ENCODE results near the gene KIFAP3. TPM values are rescaled to one million over a fixed set of nuclear protein-coding genes. Genes with fewer than 3 reads are reported as not detected.
A peak's percentile ranks its signal among the peaks of the same experiment; 100 is the strongest.

Gene KIFAP3
- total RNA-seq, 1 donor from 2014 or later: 30.0 TPM

DNA sequence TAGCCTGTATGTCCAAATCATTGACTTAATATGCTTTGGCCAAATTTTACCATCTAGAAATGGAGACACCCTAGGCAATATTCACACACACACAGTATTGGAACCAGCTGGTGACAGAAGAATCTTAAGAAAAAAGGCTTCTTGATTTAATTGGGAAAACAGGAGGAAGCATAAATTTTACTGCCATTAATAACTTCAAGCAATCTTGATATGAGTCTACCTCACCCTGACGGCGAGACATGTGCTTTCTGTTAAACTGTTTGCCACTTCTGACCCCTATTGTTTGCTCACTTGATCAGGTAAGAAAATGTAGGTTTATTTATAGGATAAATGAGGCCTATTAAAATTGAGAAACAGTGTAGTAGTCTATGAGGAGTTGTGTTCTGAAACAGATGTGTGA, 73.2 kb downstream of the KIFAP3 start:
- no peaks in the 10 kb centered on the region for H3K27me3 ChIP-seq
- H3K4me1 ChIP-seq: peaks cover 29% of the 10 kb centered on the region
- TF ChIP-seq POLR2A (IDR thresholded peaks at IDR 0.05): no peak
- no peak overlapping the region for H3K27ac ChIP-seq
- H3K36me3 ChIP-seq: peaks cover 0 to 6% of the 10 kb centered on the region in 2 donors
- intact Hi-C loops (cut with DNase I): no loop called here
- H3K9me3 ChIP-seq: no peaks in the 10 kb centered on the region
- no peak for DNase-seq (ENCODE audit: extremely low spot score in 2 of 2)
- no peak overlapping the region for H3K4me3 ChIP-seq

DNA sequence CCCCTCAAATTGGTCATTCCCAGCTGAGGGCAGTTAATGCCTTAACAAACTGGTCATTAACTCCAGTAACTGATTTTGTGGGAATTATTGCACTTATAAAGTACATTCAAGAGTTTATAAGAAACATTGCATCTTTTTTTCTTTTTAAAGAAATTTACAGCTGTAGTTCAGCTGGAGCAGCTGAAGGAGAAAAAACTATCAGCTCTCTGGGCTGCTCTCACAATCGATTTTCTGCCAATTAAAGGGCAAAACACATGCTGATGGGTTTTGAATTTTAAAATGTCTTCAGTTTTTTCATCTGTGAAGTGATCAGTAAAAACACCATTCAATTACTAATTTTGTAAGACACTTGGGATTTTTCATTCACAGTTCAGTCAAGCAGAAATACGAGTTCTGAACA, 74.7 kb downstream of the KIFAP3 start:
- peaks cover 29% of the 10 kb centered on the region for H3K4me1 ChIP-seq
- peak overlapping the region; percentile 21 for H3K27ac ChIP-seq
- H3K27me3 ChIP-seq: no peaks in the 10 kb centered on the region
- no peak for DNase-seq (ENCODE audit: extremely low spot score in 2 of 2)
- TF ChIP-seq, protein P1, sequence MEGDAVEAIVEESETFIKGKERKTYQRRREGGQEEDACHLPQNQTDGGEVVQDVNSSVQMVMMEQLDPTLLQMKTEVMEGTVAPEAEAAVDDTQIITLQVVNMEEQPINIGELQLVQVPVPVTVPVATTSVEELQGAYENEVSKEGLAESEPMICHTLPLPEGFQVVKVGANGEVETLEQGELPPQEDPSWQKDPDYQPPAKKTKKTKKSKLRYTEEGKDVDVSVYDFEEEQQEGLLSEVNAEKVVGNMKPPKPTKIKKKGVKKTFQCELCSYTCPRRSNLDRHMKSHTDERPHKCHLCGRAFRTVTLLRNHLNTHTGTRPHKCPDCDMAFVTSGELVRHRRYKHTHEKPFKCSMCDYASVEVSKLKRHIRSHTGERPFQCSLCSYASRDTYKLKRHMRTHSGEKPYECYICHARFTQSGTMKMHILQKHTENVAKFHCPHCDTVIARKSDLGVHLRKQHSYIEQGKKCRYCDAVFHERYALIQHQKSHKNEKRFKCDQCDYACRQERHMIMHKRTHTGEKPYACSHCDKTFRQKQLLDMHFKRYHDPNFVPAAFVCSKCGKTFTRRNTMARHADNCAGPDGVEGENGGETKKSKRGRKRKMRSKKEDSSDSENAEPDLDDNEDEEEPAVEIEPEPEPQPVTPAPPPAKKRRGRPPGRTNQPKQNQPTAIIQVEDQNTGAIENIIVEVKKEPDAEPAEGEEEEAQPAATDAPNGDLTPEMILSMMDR (IDR thresholded peaks at IDR 0.05): no peak
- TF ChIP-seq POLR2A (IDR thresholded peaks at IDR 0.05): no peak
- no peaks in the 10 kb centered on the region for H3K9me3 ChIP-seq
- intact Hi-C loops (cut with DNase I): no loop called here
- H3K4me3 ChIP-seq: no peak overlapping the region
- peaks cover 0 to 6% of the 10 kb centered on the region in 2 donors for H3K36me3 ChIP-seq

DNA sequence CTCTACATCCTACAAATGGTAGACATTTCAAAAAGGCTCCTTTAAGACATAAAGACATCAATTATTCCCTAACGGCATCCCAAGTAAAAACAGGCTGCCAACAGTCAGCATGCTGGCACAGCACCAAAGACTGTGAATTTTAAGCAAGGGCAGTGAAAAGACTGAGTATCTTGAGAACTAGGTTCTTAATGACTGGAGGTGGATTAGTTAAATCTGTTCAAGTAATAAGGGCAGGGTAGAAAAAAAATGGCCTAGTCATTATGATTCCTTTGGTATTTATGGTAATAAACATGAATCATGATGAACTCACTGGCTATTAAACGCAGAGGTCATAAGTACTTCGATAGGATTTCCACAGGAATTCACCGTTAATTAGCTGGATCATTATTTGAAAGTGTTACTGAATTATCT, 75.2 kb downstream of the KIFAP3 start:
- intact Hi-C loops (cut with DNase I): no loop called here
- TF ChIP-seq, protein P1 (IDR thresholded peaks at IDR 0.05): no peak
- peak in 1 of 2 donors; percentile 32 for TF ChIP-seq POLR2AphosphoS5 (IDR thresholded peaks at IDR 0.05; ENCODE audit: insufficient read depth in 1 of 2, low read depth in 1 of 2)
- Histone ChIP-seq H3K4me3 (no peak overlapping the region), H3K4me1 (peaks cover 29% of the 10 kb centered on the region), H3K27ac (peak overlapping the region; percentile 21), H3K27me3 (no peaks in the 10 kb centered on the region), H3K36me3 (peaks cover 0 to 6% of the 10 kb centered on the region in 2 donors), H3K9me3 (no peaks in the 10 kb centered on the region)
- no peak for DNase-seq (ENCODE audit: extremely low spot score in 2 of 2)

DNA sequence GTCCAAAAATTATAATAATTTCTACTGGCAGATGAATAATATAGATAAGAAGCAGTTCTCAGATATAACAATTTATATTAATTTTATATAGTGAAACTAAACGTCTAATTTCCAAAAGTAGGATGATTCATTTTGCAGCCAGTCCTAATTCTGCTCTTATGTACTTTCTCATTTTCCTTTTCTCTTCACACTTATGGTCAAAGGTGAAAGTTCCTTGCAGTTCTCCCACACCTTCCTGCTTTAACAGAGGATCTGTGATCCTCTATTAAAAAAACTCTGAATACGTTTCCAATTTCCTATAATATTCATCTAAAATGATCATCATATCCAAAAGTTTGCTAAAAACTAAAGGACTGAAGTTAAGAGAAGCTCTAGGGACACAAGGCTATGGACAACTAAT, 78.5 kb downstream of the KIFAP3 start:
- H3K4me1 ChIP-seq: peaks cover 21% of the 10 kb centered on the region
- no peaks in the 10 kb centered on the region for H3K9me3 ChIP-seq
- peaks cover 0 to 6% of the 10 kb centered on the region in 2 donors for H3K36me3 ChIP-seq
- H3K27ac ChIP-seq: no peak overlapping the region
- no peak overlapping the region for H3K4me3 ChIP-seq
- intact Hi-C loops (cut with DNase I): no loop called here
- H3K27me3 ChIP-seq: no peaks in the 10 kb centered on the region
- DNase-seq (ENCODE audit: extremely low spot score in 2 of 2): no peak
- TF ChIP-seq POLR2AphosphoS5 (IDR thresholded peaks at IDR 0.05; ENCODE audit: insufficient read depth in 1 of 2, low read depth in 1 of 2) (no peak), POLR2A (IDR thresholded peaks at IDR 0.05) (no peak)
- TF ChIP-seq, protein P1 (IDR thresholded peaks at IDR 0.05): no peak

DNA sequence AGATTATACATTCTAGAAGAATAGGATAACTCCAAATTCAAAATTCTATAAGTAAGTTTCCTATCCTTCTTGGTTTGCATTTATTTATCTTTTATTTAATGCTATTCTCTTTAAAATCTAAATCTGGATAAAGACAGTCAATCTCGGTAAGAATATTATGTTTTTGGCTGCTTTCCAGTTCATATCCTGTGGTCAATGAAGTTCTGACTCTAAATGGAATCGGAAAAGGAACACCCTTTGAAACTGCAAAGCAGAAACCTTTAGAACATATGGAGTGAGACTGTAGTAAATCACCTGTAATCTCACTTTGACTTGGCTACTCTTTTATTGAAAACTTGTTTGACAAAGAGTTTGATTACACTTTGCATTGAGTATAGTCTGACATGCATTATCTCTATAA, 85.2 kb downstream of the KIFAP3 start:
- no peaks in the 10 kb centered on the region for H3K36me3 ChIP-seq
- DNase-seq (ENCODE audit: extremely low spot score in 2 of 2): no peak
- H3K4me1 ChIP-seq: no peaks in the 10 kb centered on the region
- H3K27me3 ChIP-seq: no peaks in the 10 kb centered on the region
- H3K27ac ChIP-seq: no peak overlapping the region
- intact Hi-C loops (cut with DNase I): no loop called here
- no peak overlapping the region for H3K4me3 ChIP-seq
- TF ChIP-seq POLR2AphosphoS5 (IDR thresholded peaks at IDR 0.05; ENCODE audit: insufficient read depth in 1 of 2, low read depth in 1 of 2): no peak
- no peaks in the 10 kb centered on the region for H3K9me3 ChIP-seq

DNA sequence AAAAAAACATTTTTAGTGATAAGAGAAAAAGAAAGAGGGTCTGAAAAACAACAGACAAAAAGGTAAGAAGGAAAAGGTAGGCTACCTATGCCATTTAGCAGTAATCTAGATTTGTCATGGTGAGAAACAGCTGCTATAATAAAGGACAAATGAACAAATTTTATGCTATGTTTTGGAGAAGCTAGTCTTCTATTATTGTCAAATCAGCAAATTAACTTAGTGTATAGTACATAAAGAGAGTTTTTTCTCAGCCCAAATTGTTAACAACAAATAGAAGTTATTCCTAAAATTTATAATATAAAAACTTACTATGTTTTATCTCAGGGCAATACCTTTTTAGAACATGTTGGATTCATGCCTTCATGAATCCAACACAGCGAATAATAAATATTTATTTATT, 88.7 kb downstream of the KIFAP3 start:
- intact Hi-C loops (cut with DNase I): no loop called here
- TF ChIP-seq POLR2A (IDR thresholded peaks at IDR 0.05) (no peak), POLR2AphosphoS5 (IDR thresholded peaks at IDR 0.05; ENCODE audit: insufficient read depth in 1 of 2, low read depth in 1 of 2) (no peak)
- TF ChIP-seq, protein P1 (IDR thresholded peaks at IDR 0.05): no peak
- H3K36me3 ChIP-seq: no peaks in the 10 kb centered on the region
- H3K9me3 ChIP-seq: no peaks in the 10 kb centered on the region
- no peaks in the 10 kb centered on the region for H3K27me3 ChIP-seq
- H3K4me3 ChIP-seq: no peak overlapping the region
- H3K4me1 ChIP-seq: no peaks in the 10 kb centered on the region
- no peak overlapping the region for H3K27ac ChIP-seq
- DNase-seq (ENCODE audit: extremely low spot score in 2 of 2): no peak

Data from vagina (tissue), 2 donors.